Upper lobe of left lung (tissue), 4 donors: ENCODE data around the gene MYO1H.

Experiments
- EP300 ChIP-seq, 4 donors: sonication (generic); formaldehyde crosslinking; IDR thresholded peaks; one replicate each; pipeline ENCODE4 v1.5.1; 2017; ENCODE audit warnings: antibody characterized with exemption in 4 of 4, control low read depth in 2 of 4
- POLR2A ChIP-seq, 4 donors: fragments of 450-650 bp; IDR thresholded peaks; one replicate each; pipeline ENCODE4 v1.5.1; 2016 to 2017; ENCODE audit warnings: antibody characterized with exemption in 4 of 4, mild to moderate bottlenecking in 2 of 4
- POLR2AphosphoS5 ChIP-seq, 2 donors: sonication (generic); formaldehyde crosslinking; IDR thresholded peaks; one replicate each; pipeline ENCODE4 v1.5.1; 2017; ENCODE audit warnings: antibody characterized with exemption in 2 of 2
- TF ChIP-seq, protein P1 (sequence below), 6 experiments: fragments of 450-650 bp in 4 of 6; fragments of 200-600 bp in 2 of 6; sonication (generic) in 2 of 6; IDR thresholded peaks; one replicate each; pipeline ENCODE4 v1.5.1; 2016 to 2019; ENCODE audit warnings: antibody characterized with exemption in 6 of 6

DNA sequence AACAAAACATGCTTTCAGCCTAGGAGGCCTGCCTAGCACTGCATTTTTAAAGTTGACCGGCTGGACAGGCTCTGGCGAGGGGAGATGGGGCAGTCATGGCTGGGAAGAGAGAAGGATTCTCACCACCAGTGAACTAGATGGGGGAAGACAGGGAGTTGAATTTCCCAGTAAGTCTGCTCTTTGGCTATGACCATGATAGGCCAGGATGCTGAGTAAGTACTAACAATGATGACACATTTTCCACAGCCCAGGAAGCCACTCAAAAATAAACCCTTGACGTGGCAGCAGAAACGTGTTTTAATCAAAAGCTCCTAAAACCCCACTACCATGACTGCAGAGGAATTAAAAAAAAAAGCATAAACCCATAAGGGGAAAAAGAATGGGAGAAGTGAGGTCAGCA, 110.4 kb downstream of the MYO1H start:
- TF ChIP-seq, protein P1, sequence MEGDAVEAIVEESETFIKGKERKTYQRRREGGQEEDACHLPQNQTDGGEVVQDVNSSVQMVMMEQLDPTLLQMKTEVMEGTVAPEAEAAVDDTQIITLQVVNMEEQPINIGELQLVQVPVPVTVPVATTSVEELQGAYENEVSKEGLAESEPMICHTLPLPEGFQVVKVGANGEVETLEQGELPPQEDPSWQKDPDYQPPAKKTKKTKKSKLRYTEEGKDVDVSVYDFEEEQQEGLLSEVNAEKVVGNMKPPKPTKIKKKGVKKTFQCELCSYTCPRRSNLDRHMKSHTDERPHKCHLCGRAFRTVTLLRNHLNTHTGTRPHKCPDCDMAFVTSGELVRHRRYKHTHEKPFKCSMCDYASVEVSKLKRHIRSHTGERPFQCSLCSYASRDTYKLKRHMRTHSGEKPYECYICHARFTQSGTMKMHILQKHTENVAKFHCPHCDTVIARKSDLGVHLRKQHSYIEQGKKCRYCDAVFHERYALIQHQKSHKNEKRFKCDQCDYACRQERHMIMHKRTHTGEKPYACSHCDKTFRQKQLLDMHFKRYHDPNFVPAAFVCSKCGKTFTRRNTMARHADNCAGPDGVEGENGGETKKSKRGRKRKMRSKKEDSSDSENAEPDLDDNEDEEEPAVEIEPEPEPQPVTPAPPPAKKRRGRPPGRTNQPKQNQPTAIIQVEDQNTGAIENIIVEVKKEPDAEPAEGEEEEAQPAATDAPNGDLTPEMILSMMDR (IDR thresholded peaks at IDR 0.05) = no peak
- TF ChIP-seq EP300 (IDR thresholded peaks at IDR 0.05) (no peak), POLR2A (IDR thresholded peaks at IDR 0.05) (no peak), POLR2AphosphoS5 (IDR thresholded peaks at IDR 0.05) (no peak)
